ENCODE results near the gene TRMT112. TPM values are rescaled to one million over a fixed set of nuclear protein-coding genes. Genes with fewer than 3 reads are reported as not detected.

Gene TRMT112
- total and polyA plus RNA-seq, 2 of the 8 experiments (the other 6 are each of a cell fraction or from before 2014, with no cell fraction given) = 300 to 650 TPM

- TF ChIP-seq CHD7 (IDR thresholded peaks at IDR 0.05; ENCODE audit: insufficient replicate concordance, low read length) (no peak), CTCF (IDR thresholded peaks at IDR 0.05; ENCODE audit: control extremely low read depth in 1 of 3, insufficient read depth in 1 of 3, low read depth in 1 of 3, low read length in 3 of 3) (no peak), ATF2 (IDR thresholded peaks at IDR 0.05; ENCODE audit: low read length) (no peak), RAD21 (IDR thresholded peaks at IDR 0.05 in 1 of 2, conservative IDR thresholded peaks at IDR 0.05 in 1 of 2; ENCODE audit: low read depth in 2 of 2, low read length in 2 of 2) (no peak), EGR1 (IDR thresholded peaks at IDR 0.05; ENCODE audit: borderline replicate concordance, low read depth, low read length) (no peak), TCF12 (IDR thresholded peaks at IDR 0.05; ENCODE audit: low read depth, low read length) (no peak)
Measured at GRCh38 chr11:64341429-64341828, 24.1 kb upstream of the TRMT112 start (continued).
